Activated naive CD4-positive, alpha-beta T cell treated with anti-CD3 and anti-CD28 coated beads, Interleukin-2, amount 10 ng/mL, durations not matched to agents 7 days and 5 days (primary cell): ENCODE results near the gene C1QTNF12.

Experiments
- CTCF ChIA-PET: fragments of 350-600 bp; sonication (Branson Sonifier 250); formaldehyde crosslinking; loops from one replicate; lab custom pipeline; 2021; ENCODE audit warnings: antibody characterized with exemption; lab: Charles Lee
- DNase-seq: peaks from one replicate; pipeline ENCODE4 v3.0.0-alpha.2; 2020
- H3K27ac Mint-ChIP-seq: one replicate; pipeline ENCODE4 v1.8.0; 2021; ENCODE audit warnings: mild to moderate bottlenecking, moderate library complexity, mixed read lengths
- H3K27me3 Mint-ChIP-seq: one replicate; pipeline ENCODE4 v1.8.0; 2021; ENCODE audit warnings: mild to moderate bottlenecking, mixed read lengths
- H3K36me3 Mint-ChIP-seq: one replicate; pipeline ENCODE4 v1.8.0; 2021; ENCODE audit warnings: mixed read lengths
- H3K4me1 Mint-ChIP-seq: one replicate; pipeline ENCODE4 v1.8.0; 2021; ENCODE audit warnings: mixed read lengths
- H3K4me3 Mint-ChIP-seq: one replicate; pipeline ENCODE4 v1.8.0; 2021; ENCODE audit warnings: mild to moderate bottlenecking, moderate library complexity, mixed read lengths
- H3K9me3 Mint-ChIP-seq: one replicate; pipeline ENCODE4 v1.8.0; 2021; ENCODE audit warnings: mixed read lengths

C1QTNF12 gene

DNA sequence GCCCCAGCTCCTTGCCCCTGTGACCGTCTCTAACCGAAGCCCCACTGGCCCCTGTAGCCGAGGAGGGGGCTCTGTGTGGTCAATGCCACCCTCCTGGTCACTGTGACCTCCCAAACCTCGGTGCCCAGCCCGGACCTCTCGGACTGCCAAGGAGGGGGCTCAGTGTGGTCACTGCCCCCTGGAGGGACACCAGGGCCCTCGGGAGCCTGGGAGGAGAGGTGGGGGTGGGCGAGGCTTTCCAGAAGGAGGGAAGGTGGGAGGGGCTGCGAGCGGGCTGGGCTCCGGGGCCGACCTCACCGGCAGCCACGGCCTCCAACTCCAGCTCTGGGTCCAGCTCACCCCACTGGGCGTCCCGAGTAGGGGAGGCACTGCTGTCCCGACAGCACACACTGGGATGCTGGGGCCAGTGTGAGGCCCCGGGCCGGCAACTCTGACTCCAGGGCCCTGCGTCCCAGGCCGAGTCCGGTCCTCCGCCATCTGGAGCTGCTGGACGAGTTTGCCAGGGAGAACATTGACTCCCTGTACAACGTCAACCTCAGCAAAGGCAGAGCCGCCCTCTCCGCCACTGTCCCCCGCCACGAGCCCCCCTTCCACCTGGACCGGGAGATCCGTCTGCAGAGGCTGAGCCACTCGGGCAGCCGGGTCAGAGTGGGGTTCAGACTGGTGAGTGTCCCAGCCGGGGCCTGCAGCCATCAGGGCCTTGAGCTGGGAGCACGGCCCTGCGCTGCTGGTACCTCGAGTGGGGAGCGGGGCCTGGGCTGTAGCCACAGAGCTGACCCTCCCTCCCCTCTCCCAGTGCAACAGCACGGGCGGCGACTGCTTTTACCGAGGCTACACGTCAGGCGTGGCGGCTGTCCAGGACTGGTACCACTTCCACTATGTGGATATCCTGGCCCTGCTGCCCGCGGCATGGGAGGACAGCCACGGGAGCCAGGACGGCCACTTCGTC lies 40.1 kb upstream of the C1QTNF12 start:
- H3K27ac Mint-ChIP-seq: no peak overlapping the region
- peaks cover 2% of the 10 kb centered on the region for H3K9me3 Mint-ChIP-seq
- H3K27me3 Mint-ChIP-seq: peaks cover 7% of the 10 kb centered on the region
- no peak for DNase-seq
- H3K4me1 Mint-ChIP-seq: no peaks in the 10 kb centered on the region
- H3K4me3 Mint-ChIP-seq: no peak overlapping the region
- peaks cover 2% of the 10 kb centered on the region for H3K36me3 Mint-ChIP-seq
- CTCF ChIA-PET: no interaction called here

DNA sequence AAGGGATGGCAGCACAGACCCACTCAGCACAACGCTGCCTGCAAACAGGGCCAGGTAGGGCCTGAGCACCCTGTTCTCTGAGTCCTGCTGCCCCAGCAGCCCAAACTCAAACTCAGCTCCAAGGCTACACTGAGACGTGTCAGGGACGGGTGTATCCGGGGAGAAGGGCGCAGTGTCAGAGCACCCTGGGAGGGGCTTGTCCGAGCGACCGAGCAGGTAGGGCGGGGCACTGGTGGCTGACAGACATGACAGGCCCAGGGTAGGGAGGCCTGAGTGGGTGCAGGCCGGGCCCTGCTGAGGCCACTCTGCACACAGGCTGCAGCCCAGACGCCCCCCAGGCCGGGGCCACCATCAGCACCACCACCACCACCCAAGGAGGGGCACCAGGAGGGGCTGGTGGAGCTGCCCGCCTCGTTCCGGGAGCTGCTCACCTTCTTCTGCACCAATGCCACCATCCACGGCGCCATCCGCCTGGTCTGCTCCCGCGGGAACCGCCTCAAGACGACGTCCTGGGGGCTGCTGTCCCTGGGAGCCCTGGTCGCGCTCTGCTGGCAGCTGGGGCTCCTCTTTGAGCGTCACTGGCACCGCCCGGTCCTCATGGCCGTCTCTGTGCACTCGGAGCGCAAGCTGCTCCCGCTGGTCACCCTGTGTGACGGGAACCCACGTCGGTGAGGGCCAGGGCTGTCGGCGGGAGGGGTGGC lies 39.2 kb upstream of the C1QTNF12 start:
- Mint-ChIP-seq H3K36me3 (peaks cover 2% of the 10 kb centered on the region), H3K27ac (no peak overlapping the region), H3K4me1 (no peaks in the 10 kb centered on the region), H3K9me3 (peaks cover 2% of the 10 kb centered on the region), H3K4me3 (no peak overlapping the region), H3K27me3 (peaks cover 7% of the 10 kb centered on the region)
- CTCF ChIA-PET: no interaction called here
- DNase-seq: no peak

DNA sequence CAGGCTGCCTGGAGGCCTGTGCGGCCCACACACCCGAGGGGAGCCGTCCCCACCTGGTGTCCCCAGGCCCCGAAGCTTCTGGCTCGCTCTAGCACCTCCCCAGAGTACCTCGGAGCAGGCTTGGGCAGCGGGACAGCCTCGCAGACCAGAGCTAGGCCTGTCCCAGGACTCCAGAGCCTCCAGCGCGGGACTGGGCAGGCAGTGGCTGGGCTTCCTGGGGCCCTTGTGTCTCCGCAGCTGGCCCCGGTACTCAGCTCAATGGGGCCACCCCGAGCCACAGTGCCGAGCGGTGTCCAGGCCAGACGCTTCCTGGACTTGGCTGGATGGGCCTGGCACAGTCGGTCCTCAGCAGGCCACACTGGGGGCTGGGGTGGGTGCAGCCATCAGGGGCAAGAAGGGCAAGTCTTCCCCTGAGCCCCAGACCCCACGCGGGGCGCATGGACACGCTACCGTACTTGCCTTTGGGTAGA lies 38.6 kb upstream of the C1QTNF12 start:
- DNase-seq: no peak
- Mint-ChIP-seq H3K36me3 (peaks cover 1% of the 10 kb centered on the region), H3K4me3 (no peak overlapping the region), H3K27ac (no peak overlapping the region), H3K9me3 (peaks cover 1% of the 10 kb centered on the region), H3K4me1 (no peaks in the 10 kb centered on the region), H3K27me3 (peaks cover 7% of the 10 kb centered on the region)
- CTCF ChIA-PET: interaction anchor here (0.7 kb wide), 1 partner anchor 165 kb away, joined by 3 read pairs; no protein-coding TSS in a partner anchor

DNA sequence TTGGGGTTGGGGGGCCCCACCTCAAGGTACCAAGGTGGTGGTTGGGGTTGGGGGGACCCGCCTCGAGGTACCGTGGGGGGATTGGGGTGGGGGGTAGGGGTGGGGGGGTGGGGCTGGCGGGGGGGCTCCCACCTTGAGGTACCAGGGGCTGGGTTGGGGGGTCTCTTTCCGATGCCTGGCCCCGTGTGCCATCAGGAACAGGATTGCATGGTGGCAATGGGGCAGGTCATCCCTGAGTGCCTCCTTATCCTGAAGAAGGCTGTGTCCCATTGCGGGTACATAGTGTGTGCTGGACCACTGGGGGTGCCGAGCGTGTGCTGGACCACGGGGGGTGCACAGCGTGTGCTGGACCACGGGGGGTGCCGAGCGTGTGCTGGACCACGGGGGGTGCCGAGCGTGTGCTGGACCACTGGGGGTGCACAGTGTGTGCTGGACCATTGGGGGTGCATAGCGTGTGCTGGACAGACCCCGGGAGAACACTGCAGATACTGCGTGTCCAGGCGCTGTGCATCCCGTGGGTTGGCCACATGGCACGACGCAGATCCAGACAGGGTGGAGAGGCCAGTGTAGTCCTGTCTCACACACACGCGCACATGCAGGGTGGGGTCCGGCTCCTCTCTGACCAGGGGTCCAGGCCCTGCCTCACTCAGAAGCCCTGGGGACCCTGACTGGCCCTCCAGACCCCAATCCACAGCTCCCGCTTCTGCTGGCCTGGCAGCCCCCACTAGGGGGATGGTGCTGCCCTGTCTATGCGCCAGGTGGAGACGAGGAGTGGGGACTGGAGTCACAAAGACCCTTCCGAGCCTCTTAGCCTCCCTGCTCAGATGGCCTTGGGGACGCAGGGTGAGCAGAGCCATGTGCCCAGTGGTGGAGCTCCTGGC lies 37.9 kb upstream of the C1QTNF12 start:
- DNase-seq: no peak
- Mint-ChIP-seq H3K27me3 (peaks cover 7% of the 10 kb centered on the region), H3K4me1 (no peaks in the 10 kb centered on the region), H3K9me3 (no peaks in the 10 kb centered on the region), H3K36me3 (no peaks in the 10 kb centered on the region), H3K4me3 (no peak overlapping the region), H3K27ac (no peak overlapping the region)
- CTCF ChIA-PET: interaction anchor here (0.7 kb wide), 1 partner anchor 164 kb away, joined by 3 read pairs; no protein-coding TSS in a partner anchor

DNA sequence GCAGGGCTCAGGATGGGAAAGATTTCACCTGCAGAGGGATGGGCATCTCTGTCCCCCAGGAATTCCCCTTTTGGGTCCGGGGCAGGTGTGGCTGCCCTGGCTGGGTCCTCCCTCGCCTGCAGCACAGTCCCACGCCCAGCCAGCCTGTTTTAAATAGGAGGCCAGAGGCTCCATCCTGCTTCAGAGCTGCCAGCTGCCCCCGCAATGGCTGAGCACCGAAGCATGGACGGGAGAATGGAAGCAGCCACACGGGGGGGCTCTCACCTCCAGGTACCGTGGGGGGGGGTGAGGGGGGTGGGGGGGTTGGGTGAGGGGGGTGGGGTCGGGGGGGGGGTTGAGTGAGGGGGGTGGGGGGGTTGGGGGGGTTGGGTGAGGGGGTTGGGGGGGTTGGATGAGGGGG lies 37.3 kb upstream of the C1QTNF12 start:
- Mint-ChIP-seq H3K27me3 (peaks cover 7% of the 10 kb centered on the region), H3K36me3 (no peaks in the 10 kb centered on the region), H3K27ac (no peak overlapping the region), H3K4me3 (no peak overlapping the region), H3K9me3 (no peaks in the 10 kb centered on the region), H3K4me1 (no peaks in the 10 kb centered on the region)
- no peak for DNase-seq
- CTCF ChIA-PET: interaction anchor here (1.2 kb wide), 1 partner anchor 161 kb away, joined by 5 read pairs; no protein-coding TSS in a partner anchor

DNA sequence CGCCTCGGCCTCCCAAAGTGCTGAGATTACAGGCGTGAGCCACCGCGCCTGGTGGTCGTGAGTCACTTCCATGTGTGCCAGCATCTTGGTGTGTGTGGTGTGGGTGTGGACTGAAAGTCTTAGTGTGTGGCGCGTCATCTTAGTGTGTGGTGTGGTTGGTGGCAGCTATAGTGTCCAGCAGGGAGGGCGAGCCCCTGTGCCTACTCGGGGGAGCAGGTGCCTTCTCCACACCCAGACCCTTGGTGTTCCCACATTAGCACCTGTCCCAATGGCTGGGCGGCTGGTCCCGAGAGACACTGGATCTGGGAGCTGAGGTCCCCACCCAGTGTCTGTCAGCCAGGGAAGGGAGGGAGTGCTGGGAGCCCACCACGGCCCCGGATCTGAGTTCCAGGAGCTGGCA lies 36.5 kb upstream of the C1QTNF12 start:
- Mint-ChIP-seq H3K4me3 (no peak overlapping the region), H3K9me3 (no peaks in the 10 kb centered on the region), H3K36me3 (no peaks in the 10 kb centered on the region), H3K27ac (no peak overlapping the region), H3K4me1 (no peaks in the 10 kb centered on the region), H3K27me3 (peaks cover 7% of the 10 kb centered on the region)
- no peak for DNase-seq
- CTCF ChIA-PET: interaction anchor here (1.2 kb wide), 1 partner anchor 160 kb away, joined by 5 read pairs; no protein-coding TSS in a partner anchor

DNA sequence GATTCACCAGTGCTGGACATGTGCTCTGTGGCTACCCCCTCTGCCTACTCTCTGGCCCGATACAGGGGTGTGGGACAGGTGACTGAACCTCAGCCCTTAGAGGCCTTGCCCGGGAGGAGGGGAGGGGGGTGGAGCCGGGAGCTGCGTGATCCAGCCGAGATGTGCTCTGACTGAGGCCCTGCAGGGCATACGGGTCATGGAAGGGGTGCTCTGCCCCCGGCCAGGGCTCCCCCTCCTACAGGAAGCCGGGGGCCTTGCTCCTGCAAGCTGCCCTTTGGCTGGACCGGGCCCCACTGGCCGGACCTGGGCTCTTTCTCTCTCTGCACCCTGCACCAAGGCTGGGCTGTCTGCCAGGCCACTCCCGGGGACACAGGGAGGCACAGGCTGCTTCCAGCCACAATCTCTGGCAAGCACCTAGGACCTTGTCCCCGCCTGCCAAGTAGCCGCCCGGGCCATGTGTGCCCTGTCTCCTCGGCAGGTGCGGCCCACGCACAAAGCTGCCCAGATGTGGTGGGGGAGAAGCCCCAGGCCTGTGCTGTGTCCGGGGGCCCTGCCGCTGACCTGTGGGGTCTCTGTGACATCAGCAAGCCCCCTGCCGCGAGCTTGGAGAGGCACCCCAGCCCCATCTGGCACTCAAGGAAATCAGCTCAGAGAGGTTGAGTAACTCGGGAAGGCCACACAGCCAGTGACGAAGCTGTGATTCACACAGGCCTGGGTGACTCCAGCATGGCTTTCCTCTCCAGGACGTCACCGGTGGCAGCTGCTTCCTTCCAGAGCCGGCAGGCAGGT lies 35.2 kb upstream of the C1QTNF12 start:
- CTCF ChIA-PET: interaction anchor here (0.6 kb wide), 1 partner anchor 490 kb away, joined by 3 read pairs; no protein-coding TSS in a partner anchor
- H3K27ac Mint-ChIP-seq: no peak overlapping the region
- peaks cover 7% of the 10 kb centered on the region for H3K27me3 Mint-ChIP-seq
- no peak overlapping the region for H3K4me3 Mint-ChIP-seq
- H3K4me1 Mint-ChIP-seq: no peaks in the 10 kb centered on the region
- no peak for DNase-seq
- H3K36me3 Mint-ChIP-seq: no peaks in the 10 kb centered on the region
- no peaks in the 10 kb centered on the region for H3K9me3 Mint-ChIP-seq

DNA sequence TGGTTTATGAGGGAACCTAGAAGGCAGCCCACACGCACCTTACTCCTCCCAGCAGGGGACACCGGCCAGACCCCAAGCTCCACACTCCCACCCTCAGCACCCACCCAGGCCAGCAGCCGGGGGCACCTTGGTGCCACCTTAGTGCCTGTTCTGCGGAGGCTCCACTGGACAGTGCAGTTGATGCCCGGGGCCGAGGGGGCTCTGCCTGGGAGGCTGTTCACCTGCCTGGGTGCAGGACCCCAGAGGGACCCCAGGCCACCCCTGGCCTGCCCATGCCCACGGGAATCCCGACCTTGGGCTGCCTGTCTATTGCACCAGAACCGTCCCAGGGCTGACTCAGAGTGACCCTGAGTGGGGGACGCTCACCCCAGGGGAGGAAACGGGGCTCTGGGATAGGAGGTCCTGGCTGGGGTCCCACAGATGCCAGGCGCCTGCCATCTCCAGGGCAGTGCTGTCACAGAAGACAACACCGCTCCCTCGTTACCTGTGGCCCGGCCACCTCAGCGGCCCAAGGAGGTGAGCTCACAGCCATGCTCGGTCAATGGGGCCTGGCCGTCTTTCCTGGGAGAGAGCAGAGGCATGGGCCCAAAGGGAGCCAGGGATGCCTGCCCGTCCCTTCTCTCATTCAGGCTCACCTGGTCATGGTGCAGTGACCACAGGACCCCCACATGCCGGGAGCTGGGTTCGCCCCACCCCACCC lies 34.4 kb upstream of the C1QTNF12 start:
- Mint-ChIP-seq H3K27ac (no peak overlapping the region), H3K4me1 (peaks cover under 1% of the 10 kb centered on the region), H3K9me3 (no peaks in the 10 kb centered on the region), H3K27me3 (peaks cover 7% of the 10 kb centered on the region), H3K36me3 (no peaks in the 10 kb centered on the region), H3K4me3 (no peak overlapping the region)
- no peak for DNase-seq
- CTCF ChIA-PET: no interaction called here

DNA sequence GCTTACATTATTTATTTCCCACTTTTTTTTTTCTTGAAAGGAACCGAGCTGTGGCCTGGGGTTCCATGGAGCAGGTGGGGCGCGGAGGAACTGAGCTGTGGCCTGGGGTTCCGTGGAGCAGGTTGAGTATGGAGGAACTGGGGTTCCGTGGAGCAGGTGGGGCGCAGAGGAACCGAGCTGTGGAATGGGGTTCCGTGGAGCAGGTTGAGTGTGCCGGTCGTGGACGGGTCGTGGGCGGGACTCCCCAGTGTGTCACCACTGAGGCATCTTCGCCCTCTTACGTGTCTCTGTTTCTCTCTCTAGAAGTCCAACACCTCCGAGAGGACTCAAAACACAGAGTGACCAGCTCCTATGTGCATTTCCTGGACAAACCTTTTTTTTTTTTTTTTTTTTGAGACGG lies 32.5 kb upstream of the C1QTNF12 start:
- no peak overlapping the region for H3K27ac Mint-ChIP-seq
- no peak overlapping the region for H3K4me3 Mint-ChIP-seq
- H3K27me3 Mint-ChIP-seq: peaks cover 7% of the 10 kb centered on the region
- no peaks in the 10 kb centered on the region for H3K36me3 Mint-ChIP-seq
- H3K9me3 Mint-ChIP-seq: no peaks in the 10 kb centered on the region
- DNase-seq: no peak
- CTCF ChIA-PET: no interaction called here
- H3K4me1 Mint-ChIP-seq: peaks cover 9% of the 10 kb centered on the region

DNA sequence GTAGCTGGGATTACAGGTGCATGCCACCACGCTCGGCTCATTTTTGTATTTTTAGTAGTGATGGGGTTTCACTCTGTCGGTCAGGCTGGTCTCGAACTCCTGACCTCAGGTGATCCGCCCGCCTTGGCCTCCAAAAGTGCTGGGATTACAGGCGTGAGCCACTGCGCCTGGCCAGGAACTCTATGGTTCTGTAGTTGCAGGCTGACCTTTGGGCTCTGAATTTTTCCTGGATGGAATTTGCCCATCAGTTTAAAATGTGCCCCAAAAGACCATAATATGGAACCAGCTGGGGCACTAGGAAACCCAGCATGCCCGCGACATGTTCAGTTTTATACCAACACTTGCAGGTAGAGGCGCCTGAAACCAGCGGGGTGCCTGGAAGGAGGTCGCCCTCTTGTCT lies 32.1 kb upstream of the C1QTNF12 start:
- H3K27ac Mint-ChIP-seq: no peak overlapping the region
- H3K4me1 Mint-ChIP-seq: peaks cover 9% of the 10 kb centered on the region
- H3K27me3 Mint-ChIP-seq: peaks cover 7% of the 10 kb centered on the region
- no peak overlapping the region for H3K4me3 Mint-ChIP-seq
- CTCF ChIA-PET: no interaction called here
- no peak for DNase-seq
- no peaks in the 10 kb centered on the region for H3K9me3 Mint-ChIP-seq
- no peaks in the 10 kb centered on the region for H3K36me3 Mint-ChIP-seq

DNA sequence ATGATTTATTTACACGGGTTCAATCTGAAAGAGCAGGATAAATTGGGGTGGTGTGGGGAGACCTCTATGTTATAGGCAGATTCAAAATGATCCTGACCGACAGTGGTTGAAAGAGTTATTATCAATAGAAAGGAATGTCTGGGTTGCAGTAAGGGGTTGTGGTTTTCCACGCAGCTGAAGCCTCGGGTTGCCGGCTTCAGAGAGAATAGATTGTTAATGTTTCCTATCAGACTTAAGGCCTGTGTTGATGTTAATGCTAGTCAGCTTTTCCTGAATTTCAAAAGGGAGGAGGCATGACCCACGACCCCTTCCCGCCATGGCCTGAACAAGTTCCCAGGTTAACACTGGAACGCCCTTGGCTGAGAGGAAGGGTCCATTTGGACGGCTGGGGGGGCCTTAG lies 29.3 kb upstream of the C1QTNF12 start:
- Mint-ChIP-seq H3K36me3 (peaks cover 18% of the 10 kb centered on the region), H3K4me3 (peak overlapping the region; percentile 39), H3K27ac (no peak overlapping the region), H3K4me1 (peaks cover 31% of the 10 kb centered on the region), H3K9me3 (no peaks in the 10 kb centered on the region), H3K27me3 (no peaks in the 10 kb centered on the region)
- no peak for DNase-seq
- CTCF ChIA-PET: interaction anchor here (1.2 kb wide), 1 partner anchor 154 kb away, joined by 6 read pairs; no protein-coding TSS in a partner anchor

DNA sequence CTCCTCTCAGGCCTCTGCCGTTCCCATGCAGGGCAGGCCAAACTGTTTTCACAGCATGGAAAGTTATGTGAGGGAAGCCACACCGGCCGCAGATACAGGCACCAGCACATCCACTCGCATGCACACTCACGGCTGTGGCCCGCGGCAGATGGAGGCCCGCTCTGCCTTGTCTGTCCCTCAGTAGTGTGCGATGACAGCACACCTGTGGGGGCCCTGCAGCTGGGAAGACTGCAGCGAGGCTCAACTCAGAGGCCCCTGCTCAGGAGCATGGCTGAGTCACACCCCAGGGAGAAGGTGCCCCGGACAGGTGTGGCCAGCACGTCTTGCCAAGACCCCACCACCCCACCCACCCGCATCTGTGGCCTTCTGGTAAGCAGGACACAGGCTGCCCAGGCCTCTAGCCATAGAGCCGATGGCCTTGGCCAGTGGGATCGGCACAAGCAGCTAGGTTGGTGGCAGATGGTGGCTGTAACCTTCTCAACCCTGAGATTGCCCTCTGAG lies 28.5 kb upstream of the C1QTNF12 start:
- H3K27me3 Mint-ChIP-seq: no peaks in the 10 kb centered on the region
- CTCF ChIA-PET: interaction anchor here (1.2 kb wide), 1 partner anchor 153 kb away, joined by 6 read pairs; no protein-coding TSS in a partner anchor
- peaks cover 40% of the 10 kb centered on the region for H3K4me1 Mint-ChIP-seq
- H3K36me3 Mint-ChIP-seq: peaks cover 27% of the 10 kb centered on the region
- H3K4me3 Mint-ChIP-seq: peak overlapping the region; percentile 63
- H3K27ac Mint-ChIP-seq: no peak overlapping the region
- H3K9me3 Mint-ChIP-seq: no peaks in the 10 kb centered on the region
- no peak for DNase-seq
